Lower lobe of right lung (tissue), 2 donors: ENCODE results near the gene C21orf58. TPM values are rescaled to one million over a fixed set of nuclear protein-coding genes. Genes with fewer than 3 reads are reported as not detected.

ENCODE experiments used
- ATAC-seq, 2 donors: fragments of 200-7000 bp; cut with Tn5 transposase; one replicate each; pipeline ENCODE4 v1.9.1; 2020 to 2022; ENCODE audit warnings: mild to moderate bottlenecking in 2 of 2, moderate library complexity in 2 of 2
- DNase-seq: peaks from one replicate; pipeline ENCODE4 v3.0.0-alpha.2; 2020
- H3K27ac ChIP-seq: fragments of 200-600 bp; one replicate; pipeline ENCODE4 v1.8.0; 2022
- H3K27me3 ChIP-seq: fragments of 200-600 bp; one replicate; pipeline ENCODE4 v1.8.0; 2022; ENCODE audit warnings: low read depth
- H3K36me3 ChIP-seq: fragments of 200-600 bp; one replicate; pipeline ENCODE4 v1.8.0; 2022; ENCODE audit warnings: mild to moderate bottlenecking
- H3K4me1 ChIP-seq: fragments of 200-600 bp; one replicate; pipeline ENCODE4 v1.8.0; 2022
- H3K4me3 ChIP-seq: fragments of 200-600 bp; one replicate; pipeline ENCODE4 v1.8.0; 2022; ENCODE audit warnings: mild to moderate bottlenecking
- H3K9me3 ChIP-seq: fragments of 200-600 bp; one replicate; pipeline ENCODE4 v1.8.0; 2022
- intact Hi-C: fragments of 100-400 bp; cut with DNase I; formaldehyde crosslinking; loops from one replicate; pipeline ENCODE4 v1.11.0; 2022
- total RNA-seq: library from RNA; stranded (reverse); fragmentation: NEBNext Ultra II Directional; extraction: Animal tissue kit (Norgen Biotek cat#: 25700); gene quantifications from one replicate; pipeline ENCODE4 v1.2.1, GENCODE V29; 2021
- TF ChIP-seq, protein P1 (sequence below): fragments of 200-600 bp; IDR thresholded peaks from one replicate; pipeline ENCODE4 v1.8.0; 2022; ENCODE audit warnings: antibody characterized with exemption, mild to moderate bottlenecking
- donor health status: DM: no; HTN: yes; CAD: no; lungs with severe emphysema.

The C21orf58 gene
- total RNA-seq, 1 donor from 2014 or later, result 9.5 TPM

DNA sequence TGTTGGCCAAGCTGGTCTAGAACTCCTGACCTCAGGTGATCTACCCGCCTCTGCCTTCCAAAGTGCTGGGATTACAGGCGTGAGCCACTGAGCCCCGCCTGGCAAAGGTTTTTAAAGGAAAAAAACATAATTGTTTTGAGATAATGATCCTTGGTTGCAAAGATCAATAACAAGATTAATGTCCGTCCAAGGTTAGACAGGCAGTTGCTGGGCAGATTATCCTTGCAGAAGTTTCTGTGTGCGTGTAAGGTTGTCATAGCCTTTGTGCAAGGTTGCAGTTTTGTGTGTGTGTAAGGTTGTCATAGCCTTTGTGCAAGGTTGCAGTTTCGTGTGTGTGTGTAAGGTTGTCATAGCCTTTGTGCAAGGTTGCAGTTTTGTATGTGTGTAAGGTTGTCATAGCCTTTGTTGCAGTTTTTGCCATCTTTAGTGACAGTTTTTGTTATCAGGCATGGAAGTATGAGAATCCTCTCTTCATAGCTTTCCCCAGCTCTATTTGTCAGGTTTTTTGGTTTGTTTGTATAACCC lies 34.0 kb downstream of the C21orf58 start:
- Histone ChIP-seq H3K27ac (no peak overlapping the region), H3K4me3 (no peak overlapping the region), H3K4me1 (peaks cover 29% of the 10 kb centered on the region), H3K36me3 (peaks cover 12% of the 10 kb centered on the region), H3K9me3 (no peaks in the 10 kb centered on the region), H3K27me3 (no peaks in the 10 kb centered on the region)
- TF ChIP-seq, protein P1, sequence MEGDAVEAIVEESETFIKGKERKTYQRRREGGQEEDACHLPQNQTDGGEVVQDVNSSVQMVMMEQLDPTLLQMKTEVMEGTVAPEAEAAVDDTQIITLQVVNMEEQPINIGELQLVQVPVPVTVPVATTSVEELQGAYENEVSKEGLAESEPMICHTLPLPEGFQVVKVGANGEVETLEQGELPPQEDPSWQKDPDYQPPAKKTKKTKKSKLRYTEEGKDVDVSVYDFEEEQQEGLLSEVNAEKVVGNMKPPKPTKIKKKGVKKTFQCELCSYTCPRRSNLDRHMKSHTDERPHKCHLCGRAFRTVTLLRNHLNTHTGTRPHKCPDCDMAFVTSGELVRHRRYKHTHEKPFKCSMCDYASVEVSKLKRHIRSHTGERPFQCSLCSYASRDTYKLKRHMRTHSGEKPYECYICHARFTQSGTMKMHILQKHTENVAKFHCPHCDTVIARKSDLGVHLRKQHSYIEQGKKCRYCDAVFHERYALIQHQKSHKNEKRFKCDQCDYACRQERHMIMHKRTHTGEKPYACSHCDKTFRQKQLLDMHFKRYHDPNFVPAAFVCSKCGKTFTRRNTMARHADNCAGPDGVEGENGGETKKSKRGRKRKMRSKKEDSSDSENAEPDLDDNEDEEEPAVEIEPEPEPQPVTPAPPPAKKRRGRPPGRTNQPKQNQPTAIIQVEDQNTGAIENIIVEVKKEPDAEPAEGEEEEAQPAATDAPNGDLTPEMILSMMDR, result no peak
- ATAC-seq (no peak), DNase-seq (no peak)
- intact Hi-C loops, result no loop called here

DNA sequence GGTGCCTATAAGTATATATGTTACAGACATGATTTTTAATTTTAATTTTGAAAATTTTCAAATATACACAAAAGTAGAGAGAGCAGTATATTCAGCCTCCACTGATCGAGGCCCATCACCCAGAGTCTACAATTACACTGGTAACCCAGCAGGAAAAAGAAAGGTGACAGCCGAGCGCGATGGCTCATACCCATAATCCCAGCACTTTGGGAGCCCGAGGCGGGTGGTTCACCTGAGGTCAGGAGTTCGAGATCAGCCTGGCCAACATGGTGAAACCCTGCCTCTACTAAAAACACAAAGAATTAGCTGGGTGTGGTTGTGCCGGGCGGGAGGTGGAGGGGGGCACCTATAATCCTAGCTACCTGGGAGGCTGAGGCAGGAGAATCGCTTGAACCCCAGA lies 36.1 kb downstream of the C21orf58 start:
- H3K4me1 ChIP-seq, result peaks cover 51% of the 10 kb centered on the region
- H3K27ac ChIP-seq, result peak overlapping the region; percentile 97
- peak overlapping the region; percentile 96 for H3K4me3 ChIP-seq
- H3K36me3 ChIP-seq, result peaks cover 31% of the 10 kb centered on the region
- DNase-seq (no peak), ATAC-seq (no peak)
- TF ChIP-seq, protein P1, result no peak
- H3K9me3 ChIP-seq, result no peaks in the 10 kb centered on the region
- H3K27me3 ChIP-seq, result no peaks in the 10 kb centered on the region
- intact Hi-C loops, result no loop called here

- Histone ChIP-seq H3K27me3 (no peaks in the 10 kb centered on the region), H3K36me3 (peaks cover 33% of the 10 kb centered on the region), H3K4me1 (peaks cover 60% of the 10 kb centered on the region), H3K9me3 (no peaks in the 10 kb centered on the region), H3K4me3 (peak overlapping the region; percentile 96), H3K27ac (peak overlapping the region; percentile 97)
- TF ChIP-seq, protein P1, result no peak
- DNase-seq (no peak), ATAC-seq (peak in 1 of 2 donors; percentile 3)
- intact Hi-C loops, result no loop called here
Measured at GRCh38 chr21:46286648-46287002, 37.0 kb downstream of the C21orf58 start.

- TF ChIP-seq, protein P1, result peak; percentile 36
- H3K4me1 ChIP-seq, result peaks cover 66% of the 10 kb centered on the region
- peak; percentile 98 for ATAC-seq
Measured at GRCh38 chr21:46285761-46286647, 37.7 kb downstream of the C21orf58 start, which contains the start of gene YBEY. TSS of gene YBEY (plus strand) at chr21:46286342. CDS start at chr21:46286914, 572 bp downstream.

GRCh38 chr21:46285206-46285661 lies 38.4 kb downstream of the C21orf58 start, which contains the start of gene MCM3AP:
TSS of gene MCM3AP (minus strand) at chr21:46285611. CDS start at chr21:46285286, 325 bp downstream.
- Histone ChIP-seq H3K36me3 (peaks cover 42% of the 10 kb centered on the region), H3K27ac (peak within 1 kb of the TSS; percentile 97), H3K4me3 (peak within 1 kb of the TSS; percentile 96), H3K9me3 (no peaks in the 10 kb centered on the region), H3K27me3 (no peaks in the 10 kb centered on the region), H3K4me1 (peaks cover 67% of the 10 kb centered on the region)
- TF ChIP-seq, protein P1, result no peak
- DNase-seq (no peak), ATAC-seq (no peak)
- intact Hi-C loops, result no loop called here

More at GRCh38 chr21:46285761-46286647, 37.7 kb downstream of the C21orf58 start, which contains the start of gene YBEY:
- no peaks in the 10 kb centered on the region for H3K27me3 ChIP-seq
- peak; percentile 93 for DNase-seq
- H3K27ac ChIP-seq, result peak within 1 kb of the TSS; percentile 97
- H3K9me3 ChIP-seq, result no peaks in the 10 kb centered on the region
- peaks cover 34% of the 10 kb centered on the region for H3K36me3 ChIP-seq
- peak within 1 kb of the TSS; percentile 96 for H3K4me3 ChIP-seq
- intact Hi-C loops, result no loop called here
